Measurements from ENCODE around the gene ELF5.

GRCh38 chr11:34558211-34558610 lies 44.6 kb upstream of the ELF5 start:
- TF ChIP-seq POLR2AphosphoS5 (IDR thresholded peaks at IDR 0.05), result no peak
- no peak for TF ChIP-seq EP300 (IDR thresholded peaks at IDR 0.05)
- TF ChIP-seq POLR2A (IDR thresholded peaks at IDR 0.05), result no peak
